HEK293T (cell line): ENCODE measurements around the gene ZFYVE16.

ENCODE experiments used
- CTCF ChIA-PET: fragments of 350-600 bp; formaldehyde crosslinking; extraction: SDS; loops from one replicate; lab custom pipeline; 2021; ENCODE audit warnings: antibody characterized with exemption, inconsistent platforms; lab: Yijun Ruan, JAX
- POLR2A ChIA-PET: fragments of 350-600 bp; formaldehyde crosslinking; extraction: SDS; loops from one replicate; lab custom pipeline; 2020; ENCODE audit warnings: antibody characterized with exemption, inconsistent platforms; lab: Yijun Ruan, JAX
- DNase-seq: peaks from one replicate; pipeline ENCODE4 v3.0.0; 2012; ENCODE audit warnings: mixed read lengths; ENCODE audit errors: extremely low spot score
- ARNT ChIP-seq: fragments of 450-650 bp; IDR thresholded peaks from 2 replicates; pipeline ENCODE4 v1.6.1; 2017; ENCODE audit warnings: mild to moderate bottlenecking
- BHLHE40 ChIP-seq: fragments of 450-650 bp; IDR thresholded peaks from 2 replicates; pipeline ENCODE4 v1.6.1; 2016; ENCODE audit warnings: mild to moderate bottlenecking, moderate library complexity, borderline replicate concordance
- CTBP1 ChIP-seq: fragments of 450-650 bp; IDR thresholded peaks from 2 replicates; pipeline ENCODE4 v1.6.1; 2016; ENCODE audit warnings: borderline replicate concordance
- ELF4 ChIP-seq: fragments of 450-650 bp; IDR thresholded peaks from 2 replicates; pipeline ENCODE4 v1.6.1; 2017; ENCODE audit warnings: antibody characterized with exemption
- FOXA1 ChIP-seq: fragments of 450-650 bp; IDR thresholded peaks from 2 replicates; pipeline ENCODE4 v1.6.1; 2016; ENCODE audit warnings: mild to moderate bottlenecking
- FOXK2 ChIP-seq: fragments of 450-650 bp; IDR thresholded peaks from 2 replicates; pipeline ENCODE4 v1.6.1; 2016; ENCODE audit warnings: mild to moderate bottlenecking
- FOXM1 ChIP-seq: fragments of 450-650 bp; IDR thresholded peaks from 2 replicates; pipeline ENCODE4 v1.6.1; 2017; ENCODE audit warnings: mild to moderate bottlenecking, borderline replicate concordance
- HDGF ChIP-seq: fragments of 450-650 bp; IDR thresholded peaks from 2 replicates; pipeline ENCODE4 v1.6.1; 2017; ENCODE audit warnings: antibody characterized with exemption, borderline replicate concordance
- L3MBTL2 ChIP-seq: fragments of 450-650 bp; conservative IDR thresholded peaks from 2 replicates; pipeline ENCODE4 v1.6.1; 2016; ENCODE audit warnings: mild to moderate bottlenecking
- LEF1 ChIP-seq: fragments of 450-650 bp; IDR thresholded peaks from 2 replicates; pipeline ENCODE4 v1.6.1; 2017; ENCODE audit warnings: mild to moderate bottlenecking, borderline replicate concordance
- NFRKB ChIP-seq: fragments of 450-650 bp; IDR thresholded peaks from 2 replicates; pipeline ENCODE4 v1.6.1; 2016; ENCODE audit warnings: mild to moderate bottlenecking, moderate library complexity
- SP1 ChIP-seq: fragments of 450-650 bp; IDR thresholded peaks from 2 replicates; pipeline ENCODE4 v1.6.1; 2017
- SUZ12 ChIP-seq: fragments of 450-650 bp; IDR thresholded peaks from 2 replicates; pipeline ENCODE4 v1.6.1; 2016; ENCODE audit warnings: mild to moderate bottlenecking
- TARDBP ChIP-seq: fragments of 450-650 bp; IDR thresholded peaks from 2 replicates; pipeline ENCODE4 v1.6.1; 2016
- ZNF384 ChIP-seq: fragments of 450-650 bp; IDR thresholded peaks from 2 replicates; pipeline ENCODE4 v1.6.1; 2016
- TF ChIP-seq, protein P1 (sequence below): fragments of 450-650 bp; IDR thresholded peaks from 2 replicates; pipeline ENCODE4 v1.6.1; 2016

The ZFYVE16 gene

DNA sequence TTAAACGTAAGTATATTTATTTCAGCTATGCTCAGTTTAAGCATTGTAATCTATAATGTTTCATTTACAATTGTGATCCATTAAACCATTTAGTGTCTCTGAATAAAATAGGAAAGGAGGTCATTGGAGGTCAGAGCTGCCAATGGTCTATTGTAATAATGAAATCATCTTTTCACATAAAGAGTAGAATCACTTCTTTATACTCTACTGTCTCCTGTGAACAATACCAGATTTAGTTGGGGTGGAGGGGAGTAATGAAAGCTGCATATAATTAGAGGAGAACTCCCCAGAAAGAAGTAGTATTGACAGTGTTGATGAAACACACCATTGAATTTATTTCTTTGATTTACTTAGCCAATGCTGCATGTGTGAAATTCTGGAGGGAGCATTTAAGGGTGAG is 35.1 kb upstream of the ZFYVE16 start:
- CTCF ChIA-PET: no interaction called here
- no peak for TF ChIP-seq ZNF384
- TF ChIP-seq ELF4: no peak
- no peak for TF ChIP-seq HDGF
- no peak for TF ChIP-seq NFRKB
- TF ChIP-seq LEF1: no peak
- TF ChIP-seq L3MBTL2: no peak
- TF ChIP-seq TARDBP: no peak
- TF ChIP-seq SUZ12: no peak
- TF ChIP-seq FOXA1: no peak
- TF ChIP-seq FOXM1: no peak
- no peak for TF ChIP-seq CTBP1
- no peak for TF ChIP-seq FOXK2
- TF ChIP-seq SP1: no peak
- no peak for TF ChIP-seq BHLHE40
- TF ChIP-seq, protein P1, sequence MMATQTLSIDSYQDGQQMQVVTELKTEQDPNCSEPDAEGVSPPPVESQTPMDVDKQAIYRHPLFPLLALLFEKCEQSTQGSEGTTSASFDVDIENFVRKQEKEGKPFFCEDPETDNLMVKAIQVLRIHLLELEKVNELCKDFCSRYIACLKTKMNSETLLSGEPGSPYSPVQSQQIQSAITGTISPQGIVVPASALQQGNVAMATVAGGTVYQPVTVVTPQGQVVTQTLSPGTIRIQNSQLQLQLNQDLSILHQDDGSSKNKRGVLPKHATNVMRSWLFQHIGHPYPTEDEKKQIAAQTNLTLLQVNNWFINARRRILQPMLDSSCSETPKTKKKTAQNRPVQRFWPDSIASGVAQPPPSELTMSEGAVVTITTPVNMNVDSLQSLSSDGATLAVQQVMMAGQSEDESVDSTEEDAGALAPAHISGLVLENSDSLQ: no peak
- TF ChIP-seq ARNT: no peak
- no peak for DNase-seq
- POLR2A ChIA-PET: interaction anchor here (1.6 kb wide), 1 partner anchor 35 kb away, joined by 4 read pairs; the partner anchor contains the start of gene ZFYVE16

DNA sequence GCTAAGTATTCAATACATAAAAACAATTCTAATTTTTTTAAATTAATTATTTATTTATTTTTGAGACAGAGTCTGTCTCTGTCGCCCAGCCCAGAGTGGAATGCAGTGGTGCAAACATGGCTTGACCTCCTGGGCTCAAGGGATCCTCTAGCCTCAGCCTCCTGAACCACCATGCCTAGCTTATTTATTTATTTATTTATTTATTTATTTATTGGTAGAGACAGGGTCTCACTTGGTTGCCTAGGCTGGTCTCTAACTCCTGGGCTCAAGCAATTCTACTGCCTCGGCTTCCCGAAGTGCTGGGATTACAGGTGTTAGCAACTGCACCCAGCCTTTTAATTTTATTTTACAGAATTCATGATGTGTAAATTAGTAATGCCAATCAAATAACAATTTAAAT is 33.7 kb upstream of the ZFYVE16 start:
- no peak for TF ChIP-seq HDGF
- TF ChIP-seq L3MBTL2: no peak
- TF ChIP-seq SUZ12: no peak
- no peak for TF ChIP-seq CTBP1
- no peak for TF ChIP-seq SP1
- TF ChIP-seq BHLHE40: no peak
- TF ChIP-seq LEF1: no peak
- TF ChIP-seq FOXK2: no peak
- no peak for TF ChIP-seq ZNF384
- TF ChIP-seq, protein P1: no peak
- ChIA-PET POLR2A (no interaction called here), CTCF (no interaction called here)
- no peak for DNase-seq

DNA sequence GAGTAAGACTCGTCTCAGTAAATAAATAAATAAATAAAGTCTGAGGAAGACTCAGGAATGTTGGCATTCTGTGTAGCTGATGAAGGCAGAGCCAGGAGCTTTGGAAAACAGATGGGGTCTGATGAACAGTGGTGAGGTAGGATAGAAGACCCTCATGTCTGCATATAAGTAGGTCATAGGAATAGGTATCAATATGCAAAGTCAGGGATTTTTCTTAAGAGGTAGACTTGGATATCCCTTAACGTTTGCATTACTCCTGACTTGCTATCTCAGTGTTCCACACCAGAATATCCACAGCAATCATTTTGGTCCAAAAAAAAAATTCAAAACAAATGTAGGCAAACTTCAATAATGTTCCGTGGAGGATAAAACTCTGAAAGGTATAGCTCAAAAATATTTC is 31.3 kb upstream of the ZFYVE16 start:
- DNase-seq: no peak
- CTCF ChIA-PET: no interaction called here
- POLR2A ChIA-PET: no interaction called here
- no peak for TF ChIP-seq HDGF
- no peak for TF ChIP-seq NFRKB
- TF ChIP-seq SUZ12: no peak
- no peak for TF ChIP-seq SP1
- TF ChIP-seq FOXM1: no peak

DNA sequence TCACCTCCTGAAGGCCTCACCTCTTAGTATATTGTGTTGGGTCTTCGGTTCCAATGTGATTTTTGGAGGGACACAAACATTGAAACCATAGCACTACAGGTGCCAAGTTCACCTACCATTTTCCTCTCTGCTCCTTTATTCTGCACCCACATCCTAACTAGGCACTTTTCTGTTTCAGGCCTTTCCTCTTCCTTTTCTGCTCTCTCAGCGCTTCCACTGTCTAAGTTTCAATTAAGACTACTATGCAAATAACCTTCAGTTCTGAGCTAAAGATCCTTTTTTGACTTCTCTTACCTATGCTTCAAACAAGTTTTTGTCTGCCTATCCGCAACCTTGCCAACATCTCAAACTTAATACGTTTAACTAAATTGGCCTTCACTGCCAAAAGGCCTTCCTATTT is 25.4 kb upstream of the ZFYVE16 start:
- TF ChIP-seq SUZ12: no peak
- no peak for TF ChIP-seq BHLHE40
- TF ChIP-seq ELF4: no peak
- no peak for TF ChIP-seq TARDBP
- no peak for TF ChIP-seq L3MBTL2
- no peak for TF ChIP-seq FOXM1
- TF ChIP-seq ARNT: no peak
- TF ChIP-seq SP1: no peak
- no peak for TF ChIP-seq LEF1
- no peak for TF ChIP-seq HDGF
- TF ChIP-seq CTBP1: no peak
- no peak for TF ChIP-seq FOXK2
- no peak for TF ChIP-seq NFRKB
- TF ChIP-seq, protein P1: no peak
- TF ChIP-seq FOXA1: no peak
- no peak for TF ChIP-seq ZNF384
- no peak for DNase-seq
- POLR2A ChIA-PET: no interaction called here
- CTCF ChIA-PET: no interaction called here

DNA sequence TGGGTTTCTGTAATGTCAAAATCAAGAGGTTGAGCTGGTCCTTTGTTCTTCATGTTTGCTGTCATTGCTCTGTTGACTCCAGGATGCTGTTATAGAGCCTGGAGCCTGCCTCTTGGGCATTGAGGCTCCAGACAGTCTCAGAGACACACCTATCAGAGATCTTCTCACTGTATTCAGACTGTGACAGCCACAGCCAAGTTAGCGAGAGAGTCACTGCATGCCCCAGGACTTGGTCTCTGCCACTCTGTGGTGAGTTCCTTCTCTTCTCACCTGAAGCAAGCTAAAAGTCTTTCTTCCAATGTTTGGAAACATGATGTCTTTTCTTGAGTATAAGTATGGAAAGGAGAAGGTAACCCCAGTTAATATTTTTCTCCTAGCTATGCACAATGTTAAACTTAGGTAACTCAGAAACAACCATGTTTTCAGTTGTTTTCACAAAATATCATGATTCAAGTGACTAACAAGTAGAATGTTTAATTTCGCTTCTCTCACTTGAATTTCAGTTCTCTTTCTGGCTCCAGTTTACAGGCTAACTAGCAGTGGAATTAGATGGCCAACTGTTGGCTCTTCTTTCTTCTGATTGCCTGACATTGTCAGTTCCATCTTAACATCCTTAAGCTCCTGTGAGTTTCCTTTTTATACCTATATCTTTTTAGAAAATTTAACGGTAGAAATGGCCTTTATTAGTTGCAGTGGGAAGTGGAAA is 20.6 kb upstream of the ZFYVE16 start:
- no peak for DNase-seq
- POLR2A ChIA-PET: interaction anchor here (1.6 kb wide), 1 partner anchor 20 kb away, joined by 5 read pairs; no protein-coding TSS in a partner anchor
- TF ChIP-seq FOXA1: no peak
- TF ChIP-seq, protein P1: no peak
- TF ChIP-seq HDGF: no peak
- TF ChIP-seq TARDBP: no peak
- no peak for TF ChIP-seq FOXM1
- TF ChIP-seq NFRKB: no peak
- TF ChIP-seq SP1: no peak
- no peak for TF ChIP-seq LEF1
- TF ChIP-seq FOXK2: no peak
- no peak for TF ChIP-seq SUZ12
- no peak for TF ChIP-seq ELF4
- no peak for TF ChIP-seq ZNF384
- TF ChIP-seq ARNT: no peak
- TF ChIP-seq BHLHE40: no peak
- no peak for TF ChIP-seq CTBP1
- TF ChIP-seq L3MBTL2: no peak
- CTCF ChIA-PET: interaction anchor here (0.6 kb wide), 2 partner anchors 8 to 17 kb away, joined by 3 read pairs; no protein-coding TSS in a partner anchor
